HG03175 (cell line): ENCODE data around the gene NIP7.
"Not testable (repeated sequence)": the region's sequence is repeated elsewhere in the genome, so short reads cannot be mapped to it uniquely, and the experiment has no call there.

ENCODE experiments used
- ATAC-seq: cut with Tn5 transposase; IDR thresholded peaks from one replicate; pipeline ENCODE4 v1.9.1; 2021; ENCODE audit warnings: mild to moderate bottlenecking, moderate library complexity; ENCODE audit not compliant: unreplicated experiment

Gene NIP7

DNA sequence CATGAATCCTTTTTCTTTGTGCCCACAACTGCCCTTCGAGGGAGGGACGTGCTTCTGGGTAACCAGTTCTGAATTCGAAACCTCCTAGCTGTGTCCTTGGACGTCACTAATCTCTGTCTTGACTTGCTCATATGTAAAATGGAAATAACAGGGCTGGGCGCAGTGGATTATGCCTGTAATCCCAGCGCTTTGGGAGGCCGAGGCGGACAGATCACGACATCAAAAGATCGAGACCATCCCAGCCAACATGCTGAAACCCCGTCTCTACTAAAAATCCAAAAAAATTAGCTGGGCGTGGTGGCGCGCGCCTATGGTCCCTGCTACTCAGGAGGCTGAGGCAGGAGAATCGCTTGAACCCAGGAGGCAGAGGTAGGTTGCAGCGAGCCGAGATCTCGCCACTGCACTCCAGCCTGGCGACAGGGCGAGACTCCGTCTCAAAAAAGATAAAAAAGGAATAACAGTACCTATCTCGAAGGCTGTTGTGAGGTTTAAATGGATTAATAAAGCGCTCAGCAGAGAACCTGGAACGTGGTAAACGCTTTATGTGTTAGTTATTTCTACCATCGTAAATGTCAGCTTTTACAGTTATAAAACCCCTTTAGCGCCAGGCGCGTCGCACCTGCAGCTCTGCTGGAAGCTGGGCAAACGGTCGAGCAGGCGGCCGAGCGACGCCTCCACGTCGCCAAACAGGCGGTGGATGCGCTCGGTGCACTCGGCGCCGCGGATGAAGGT is 849 bp upstream of the NIP7 start:
- ATAC-seq, result no peak

DNA sequence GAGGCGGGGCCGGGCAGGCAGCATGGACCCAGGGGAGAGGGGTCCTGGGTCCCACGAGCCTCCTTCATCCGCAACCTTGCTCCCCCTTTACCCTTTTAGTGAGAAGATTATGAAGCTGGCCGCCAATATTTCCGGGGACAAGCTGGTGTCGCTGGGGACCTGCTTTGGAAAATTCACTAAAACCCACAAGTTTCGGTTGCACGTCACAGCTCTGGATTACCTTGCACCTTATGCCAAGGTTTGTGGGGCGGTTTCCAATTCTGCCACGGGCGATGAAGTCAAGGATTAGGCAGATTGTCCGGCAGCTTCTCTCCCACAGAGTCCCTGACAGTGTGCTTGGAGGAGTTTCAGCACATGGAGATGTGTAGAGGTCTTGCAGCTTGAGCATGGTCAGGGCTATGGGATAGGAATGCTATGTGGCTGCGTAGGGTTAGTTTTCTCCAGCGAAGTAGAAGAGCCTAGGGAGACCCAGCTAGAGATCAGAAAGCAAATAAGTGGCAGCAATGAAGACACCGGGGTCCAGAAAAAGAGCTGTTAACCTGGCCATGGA is 598 bp downstream of the NIP7 start:
- no peak for ATAC-seq

DNA sequence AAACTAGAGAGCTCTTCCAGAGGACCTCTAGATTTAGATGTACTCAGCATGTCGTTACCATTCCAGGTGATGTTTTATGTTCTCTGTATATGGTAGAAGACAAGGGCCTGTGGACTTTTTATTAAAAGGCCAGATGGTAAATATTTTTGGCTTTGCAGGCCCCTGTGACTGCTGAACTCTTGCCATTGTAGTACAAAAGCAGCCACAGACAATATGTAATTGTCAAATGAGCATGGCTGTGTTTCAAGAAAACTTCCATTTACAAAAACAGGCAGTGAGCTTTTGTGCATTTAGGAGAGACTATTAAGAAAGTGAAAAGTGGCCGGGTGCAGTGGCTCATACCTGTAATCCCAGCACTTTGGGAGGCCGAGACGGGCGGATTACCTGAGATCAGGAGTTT is 4.6 kb downstream of the NIP7 start:
- no peak for ATAC-seq

DNA sequence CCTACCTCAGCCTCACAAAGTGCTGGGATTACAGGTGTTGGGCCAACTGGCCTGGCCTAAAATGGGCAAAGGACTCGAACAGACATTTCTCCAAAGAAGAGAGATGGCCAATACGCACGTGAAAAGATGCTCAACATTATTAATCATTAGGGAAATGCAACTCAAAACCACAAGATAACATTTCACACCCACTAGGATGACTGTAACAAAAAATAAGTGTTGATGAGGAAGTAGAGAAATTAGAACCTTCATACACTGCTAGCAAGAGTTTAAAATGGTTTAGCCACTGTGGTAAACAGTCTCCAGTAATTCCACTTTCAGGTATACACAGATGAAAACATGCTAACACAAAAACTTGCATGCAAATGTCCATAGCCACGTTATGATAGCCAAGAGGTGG is 6.4 kb downstream of the NIP7 start:
- peak; percentile 62 for ATAC-seq

DNA sequence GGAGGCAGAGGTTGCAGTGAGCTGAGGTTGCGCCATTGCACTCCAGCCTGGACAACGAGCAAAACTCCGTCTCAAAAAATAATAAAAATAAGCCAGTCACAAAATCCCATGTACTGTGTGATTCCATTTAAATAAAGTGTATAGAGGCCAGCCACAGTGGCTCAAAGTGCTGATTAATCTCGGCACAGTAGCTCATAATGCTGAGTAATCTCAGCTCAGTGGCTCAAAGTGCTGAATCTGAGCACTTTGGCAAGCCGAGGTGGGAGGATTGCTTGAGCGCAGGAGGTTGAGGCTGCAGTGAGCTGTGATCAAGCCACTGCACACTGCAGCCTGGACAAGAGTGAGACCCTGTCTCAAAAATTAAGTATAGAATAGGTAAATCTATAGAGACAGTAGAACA is 7.1 kb downstream of the NIP7 start:
- no peak for ATAC-seq

DNA sequence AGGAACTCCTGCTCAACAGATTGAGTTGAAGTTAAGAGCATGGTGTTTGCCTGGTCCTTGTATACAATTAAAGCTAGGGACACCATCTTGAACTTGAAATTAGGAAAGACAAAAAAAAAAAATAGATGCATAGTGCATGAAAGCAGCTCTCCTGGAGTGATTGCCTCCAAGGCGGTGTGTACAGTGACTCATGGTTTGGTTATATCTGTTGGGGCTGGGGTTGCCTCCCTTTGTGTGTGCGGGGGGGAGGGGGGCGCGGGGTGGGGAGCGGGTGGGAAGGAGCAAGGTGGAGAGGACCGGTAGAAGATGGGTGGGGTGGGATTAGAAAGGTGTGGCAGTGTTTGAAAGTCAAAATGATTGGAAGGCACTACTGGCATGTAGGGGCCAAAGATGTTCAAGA is 8.7 kb downstream of the NIP7 start:
- ATAC-seq, result no peak

DNA sequence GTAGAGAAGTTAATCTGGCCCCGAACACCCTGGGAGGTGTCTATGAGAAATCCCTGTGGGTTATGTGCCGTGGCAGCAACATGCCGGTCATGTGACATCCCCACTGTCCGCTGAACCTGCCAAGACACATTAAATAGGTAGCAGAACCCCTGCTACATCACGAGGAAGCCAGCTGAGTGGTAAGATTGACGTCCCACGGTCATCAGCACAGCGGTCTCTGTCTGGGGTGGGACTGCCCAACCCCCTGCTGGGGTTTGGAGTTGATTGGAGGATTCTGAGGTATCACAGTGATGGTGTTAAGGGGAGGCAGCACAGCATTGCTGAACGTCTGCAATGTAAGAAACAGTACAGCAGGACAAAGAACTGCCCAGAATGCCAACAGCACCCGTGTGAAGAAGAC is 10.0 kb downstream of the NIP7 start:
- no peak for ATAC-seq

DNA sequence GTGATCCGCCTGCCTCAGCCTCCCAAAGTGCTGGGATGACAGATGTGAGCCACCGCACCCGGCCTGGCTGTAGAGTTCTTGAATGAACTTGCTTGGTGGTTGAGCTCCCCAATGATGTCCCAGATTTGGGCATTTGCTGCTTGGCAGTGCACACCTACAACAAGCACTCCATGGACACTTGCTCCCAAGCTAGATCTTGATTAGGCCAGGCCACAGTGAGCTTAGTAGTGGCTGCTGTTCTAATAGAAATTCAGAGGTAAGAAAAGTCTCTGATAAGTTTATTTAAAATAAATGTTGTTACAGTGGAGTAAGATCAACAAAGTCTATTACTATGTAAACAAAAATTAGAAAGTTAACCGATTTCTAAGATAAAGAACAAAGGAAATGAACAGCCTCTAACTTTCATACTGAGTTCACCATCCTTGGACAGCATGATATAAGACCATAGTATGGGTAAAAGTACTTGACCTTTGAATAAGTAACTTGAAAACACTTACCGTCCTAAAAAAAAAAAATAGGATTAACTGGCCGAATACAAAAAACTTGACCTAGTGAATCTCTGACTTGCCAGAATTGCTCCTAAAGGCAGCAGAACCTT is 11.1 kb downstream of the NIP7 start:
- ATAC-seq, result no peak

DNA sequence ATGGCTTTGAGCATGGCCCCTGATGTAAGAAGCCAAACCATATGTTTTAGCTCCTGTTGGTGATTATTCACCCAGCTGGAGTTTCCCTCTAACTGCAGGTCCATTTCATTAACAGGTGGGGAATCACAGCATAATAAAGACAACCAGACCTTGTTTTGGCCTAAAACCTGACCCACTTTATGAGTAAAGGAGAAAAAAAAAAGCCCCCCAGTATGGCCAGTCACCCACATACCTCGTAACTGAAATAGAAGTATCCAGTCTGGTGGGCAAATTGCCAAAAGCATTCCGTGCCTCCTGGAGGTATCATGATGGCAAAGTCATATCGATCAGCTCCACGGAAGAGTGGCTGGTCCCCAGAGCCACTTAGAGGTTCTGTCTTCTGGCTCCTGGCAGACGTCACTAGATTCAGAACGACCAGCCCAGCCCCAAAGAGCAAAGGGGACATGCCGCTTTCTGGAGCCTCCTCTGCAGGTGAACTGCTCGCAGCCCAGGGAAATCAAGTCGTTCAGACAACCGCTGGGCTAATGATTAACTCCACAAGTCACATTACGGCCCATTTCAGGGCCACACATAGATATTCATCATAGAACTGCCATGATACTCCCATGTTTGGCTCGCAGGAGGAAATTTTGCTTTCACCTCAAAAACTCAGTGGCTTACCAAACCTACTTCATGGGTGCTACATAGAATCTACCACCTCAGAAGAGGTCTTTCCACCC is 11.9 kb downstream of the NIP7 start, which contains the start of gene TMED6:
Gene TMED6 (minus strand): TSS at position 478 of the 719 bp plus-strand sequence. CDS start 33 bp downstream, at position 445.
- no peak for ATAC-seq

DNA sequence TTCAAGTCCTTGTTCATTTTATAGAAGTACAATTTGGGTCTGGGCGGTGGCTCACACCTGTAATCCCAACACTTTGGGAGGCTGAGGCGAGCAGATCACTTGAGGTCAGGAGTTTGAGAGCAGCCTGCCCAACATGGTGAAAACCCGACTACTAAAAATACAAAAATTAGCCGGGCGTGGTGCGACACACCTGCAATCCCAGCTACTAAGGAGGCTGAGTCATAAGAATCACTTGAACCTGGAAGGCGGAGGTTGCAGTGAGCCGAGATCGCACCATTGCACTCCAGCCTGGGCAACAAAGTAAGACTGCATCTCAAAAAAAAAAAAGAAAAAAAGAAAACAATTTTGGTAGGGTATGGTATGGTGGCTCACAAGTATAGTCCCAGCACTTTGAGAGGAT is 20.5 kb downstream of the NIP7 start:
- not testable (repeated sequence) for ATAC-seq

DNA sequence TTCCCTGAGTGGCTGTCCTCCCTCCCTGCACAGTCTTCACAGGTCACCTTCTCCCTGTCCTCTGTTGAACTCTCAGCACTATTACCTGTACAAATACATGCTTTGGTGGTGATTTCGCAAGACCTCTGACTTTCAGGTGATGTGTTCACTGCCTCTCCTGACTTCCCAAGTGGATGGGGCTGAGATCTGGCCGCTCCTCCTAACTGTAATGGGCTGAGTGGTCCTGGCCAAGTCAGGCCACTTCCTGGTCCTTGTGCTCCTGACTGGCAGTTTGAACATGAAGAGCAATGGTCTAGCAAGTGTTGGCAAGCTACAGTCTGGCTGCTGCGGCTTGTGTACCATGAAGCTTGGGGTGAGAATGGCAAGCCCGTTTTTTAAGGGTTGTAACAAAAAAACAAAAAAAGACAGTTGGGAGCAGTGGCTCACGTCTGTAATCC is 23.7 kb downstream of the NIP7 start:
- no peak for ATAC-seq

DNA sequence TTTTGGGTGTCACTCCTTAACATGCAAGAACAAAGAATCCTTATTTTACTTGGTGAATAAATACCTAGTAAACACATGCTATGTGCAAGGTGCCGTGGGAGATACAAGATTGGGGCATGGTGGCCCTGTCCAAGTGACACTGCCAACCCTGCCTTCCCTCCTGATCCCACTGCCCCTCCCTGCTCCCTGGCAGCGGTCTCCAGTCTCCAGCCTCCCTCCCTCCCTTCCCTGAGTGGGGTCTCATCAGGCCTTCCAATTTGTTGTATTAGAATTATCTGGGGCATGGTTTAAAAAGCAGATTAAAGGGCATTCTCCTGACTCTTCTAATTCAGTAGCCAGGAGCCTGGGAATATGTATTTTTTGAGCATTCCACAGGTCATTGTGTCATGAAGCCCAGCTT is 24.5 kb downstream of the NIP7 start:
- no peak for ATAC-seq

DNA sequence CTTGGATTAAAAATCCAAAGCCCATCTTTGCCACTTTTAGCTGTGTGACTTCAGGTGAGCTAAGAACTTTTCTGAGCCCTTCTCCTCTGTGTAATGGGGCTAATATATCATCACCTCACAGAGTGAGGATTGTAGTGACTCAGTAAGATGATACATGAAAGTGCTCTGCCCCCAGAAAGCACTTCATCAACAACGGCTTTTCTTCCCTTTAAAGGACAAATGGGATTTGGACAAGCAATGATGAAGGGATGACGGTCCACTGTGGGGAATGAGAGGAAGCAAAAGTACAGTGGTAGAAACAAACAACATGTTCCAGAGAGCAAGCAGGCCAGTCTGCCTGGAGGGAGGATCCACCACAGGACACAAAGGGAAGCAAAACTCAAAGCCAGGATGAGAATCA is 26.3 kb downstream of the NIP7 start:
- ATAC-seq, result no peak

DNA sequence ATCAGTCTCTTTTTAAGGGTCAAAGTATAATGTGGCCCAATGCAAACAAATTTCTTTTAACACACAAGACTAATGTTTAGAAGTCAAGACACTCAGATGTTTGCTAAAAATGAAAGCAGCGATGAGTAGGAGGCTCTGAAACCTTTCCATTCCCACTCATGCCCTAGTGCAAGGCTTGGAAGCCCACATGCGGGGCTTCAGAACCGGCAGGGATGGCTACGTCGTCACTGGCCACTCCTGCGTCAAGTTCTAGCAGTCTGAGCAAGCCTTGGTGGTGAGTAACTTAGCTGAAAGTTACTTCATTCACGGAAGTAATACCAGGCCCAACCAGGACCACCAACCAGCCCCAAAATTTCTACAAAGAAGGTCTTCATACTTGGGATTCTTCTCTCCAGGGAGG is 26.9 kb downstream of the NIP7 start:
- ATAC-seq, result no peak

DNA sequence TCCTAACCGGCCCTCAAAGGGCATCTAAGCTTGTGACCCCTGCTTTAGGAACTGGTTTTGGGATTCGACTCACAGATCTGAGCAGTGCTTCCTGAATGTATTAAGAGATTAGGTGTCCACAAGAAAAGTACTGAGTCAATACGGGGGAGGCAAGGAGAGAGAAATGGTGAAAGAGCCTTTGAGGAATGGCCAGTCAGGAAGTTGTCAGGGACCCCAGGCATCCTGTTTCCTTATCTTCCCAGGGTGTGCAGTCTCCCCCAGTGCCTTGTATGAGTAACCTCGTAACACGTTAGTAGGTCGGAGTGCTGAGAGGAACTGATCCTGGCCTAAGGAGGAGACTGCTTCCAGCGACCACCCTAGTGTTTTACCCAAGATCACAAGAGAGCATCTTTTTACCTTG is 28.4 kb downstream of the NIP7 start:
- no peak for ATAC-seq

DNA sequence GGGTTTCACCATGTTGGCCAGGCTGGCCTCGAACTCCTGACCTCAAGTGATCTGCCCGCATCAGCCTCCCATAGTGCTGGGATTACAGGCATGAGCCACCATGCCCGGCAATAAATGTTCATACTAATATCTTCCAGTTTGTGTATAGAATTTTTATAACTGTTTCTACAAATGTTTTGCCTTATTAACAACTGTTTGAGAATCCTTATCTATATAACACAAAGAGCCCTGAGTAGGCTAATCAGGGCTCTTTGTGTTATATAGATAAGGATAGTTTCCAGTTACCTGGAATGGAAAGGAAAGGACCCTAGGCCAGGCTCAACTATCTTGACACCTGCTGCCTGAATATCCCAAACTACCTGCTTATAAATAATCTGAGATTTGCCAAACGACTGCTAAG is 29.3 kb downstream of the NIP7 start:
- no peak for ATAC-seq

DNA sequence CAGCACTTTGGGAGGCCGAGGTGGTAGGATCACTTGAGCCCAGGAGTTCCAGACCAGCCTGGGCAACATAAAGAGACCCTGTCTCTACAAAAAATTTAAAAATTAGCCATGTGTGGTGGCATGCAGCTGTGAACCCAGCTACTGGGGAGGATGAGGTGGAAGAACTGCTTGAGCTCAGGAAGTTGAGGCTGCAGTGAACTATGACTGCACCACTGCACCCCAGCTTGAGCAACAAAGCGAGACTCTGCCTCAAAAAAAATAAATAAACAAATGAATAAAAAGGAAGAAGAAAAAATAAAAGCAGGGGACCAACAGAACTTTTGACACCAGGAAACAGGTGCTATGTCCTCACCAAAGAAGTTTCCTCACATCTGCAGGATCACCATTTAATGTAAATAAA is 32.0 kb downstream of the NIP7 start:
- ATAC-seq, result no peak

DNA sequence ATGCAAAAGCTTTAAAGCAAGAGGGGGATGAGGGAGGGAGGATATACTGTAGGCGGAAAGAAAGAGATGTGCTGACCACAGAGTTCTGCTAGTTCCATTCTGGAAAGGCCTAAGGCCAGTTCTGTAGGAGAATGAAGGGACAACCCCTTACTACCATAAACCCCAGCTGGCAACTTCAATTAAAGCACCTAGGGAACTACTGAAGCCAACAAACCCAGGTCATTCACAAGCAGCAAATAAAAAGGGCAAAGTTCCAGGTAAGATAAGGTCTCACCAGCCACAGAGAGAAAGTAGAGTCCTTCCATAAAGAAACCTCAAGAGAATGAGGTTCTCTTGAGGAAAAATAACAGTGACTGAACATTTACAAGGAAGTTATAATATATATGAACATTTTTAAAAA is 33.4 kb downstream of the NIP7 start:
- no peak for ATAC-seq

DNA sequence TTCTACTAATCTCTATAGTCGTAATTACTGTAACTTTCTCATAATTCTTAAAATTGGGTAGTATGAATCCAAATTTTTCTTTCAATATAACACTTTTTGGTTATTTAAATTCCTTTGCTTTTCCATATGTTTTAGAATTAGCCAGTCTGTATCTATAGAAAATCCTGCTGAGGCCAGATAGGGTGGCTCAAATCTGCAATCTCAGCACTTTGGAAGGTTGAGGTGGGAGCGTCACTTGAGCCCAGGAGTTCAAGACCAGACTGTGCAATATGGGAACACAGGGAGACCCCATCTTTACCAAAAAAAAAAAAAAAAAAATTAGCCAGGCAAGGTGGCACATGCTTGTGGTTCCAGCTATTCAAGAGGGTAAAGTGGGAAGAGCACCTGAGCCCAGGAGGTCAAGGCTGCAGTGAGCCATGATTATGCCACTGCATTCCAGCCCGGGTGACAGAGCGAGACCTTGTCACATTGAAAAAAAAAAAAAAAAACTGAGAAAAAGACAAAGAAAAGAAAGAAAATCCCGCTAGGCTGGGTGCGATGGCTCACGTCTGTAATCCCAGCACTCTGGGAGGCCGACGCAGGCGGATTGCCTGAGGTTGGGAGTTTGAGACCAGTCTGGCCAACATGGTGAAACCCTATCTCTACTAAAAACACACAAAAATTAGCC is 37.0 kb downstream of the NIP7 start:
- ATAC-seq, result no peak

DNA sequence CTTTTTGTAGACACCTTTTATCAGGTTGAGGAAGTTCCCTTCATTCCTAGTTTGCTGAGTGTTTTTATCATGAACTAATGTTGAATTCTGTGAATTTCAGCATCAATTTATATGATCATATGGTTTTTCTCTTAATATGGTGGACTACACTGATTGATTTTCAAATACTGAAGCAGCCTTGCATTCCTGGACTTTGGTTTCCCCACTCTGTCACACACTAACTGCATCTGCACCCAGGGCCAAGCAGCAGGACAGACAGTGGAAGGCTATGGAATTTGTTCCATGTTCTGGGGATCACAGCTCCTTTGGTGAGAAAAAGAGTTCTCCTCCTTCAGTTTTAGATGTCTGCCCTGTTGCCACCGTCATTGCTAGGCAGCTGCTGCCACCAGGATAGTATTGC is 38.5 kb downstream of the NIP7 start:
- no peak for ATAC-seq

DNA sequence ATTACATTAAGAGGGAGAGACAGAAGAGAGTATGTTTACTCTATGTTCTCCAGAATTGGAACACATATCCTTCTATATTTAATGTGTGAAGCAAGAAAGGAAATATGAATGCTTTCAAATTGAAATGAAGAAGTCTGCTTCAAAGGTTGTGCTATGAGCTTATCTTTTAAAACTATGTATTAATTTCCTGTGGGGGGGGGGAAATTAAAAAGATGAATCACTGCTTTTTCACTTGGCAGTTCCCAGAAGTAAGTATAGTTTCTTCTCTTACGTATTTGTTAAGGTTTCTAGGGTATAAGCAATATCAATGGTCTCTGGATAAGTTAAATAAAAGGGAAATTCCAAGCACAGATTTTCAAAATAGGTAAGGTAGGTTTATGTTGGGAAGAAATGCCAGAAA is 39.2 kb downstream of the NIP7 start:
- ATAC-seq, result no peak
